A549 treated with CpdA at 1 μM for 4 hours (cell line): ENCODE measurements around the gene PTPRH. TPM values are rescaled to one million over a fixed set of nuclear protein-coding genes. Genes with fewer than 3 reads are reported as not detected.

ENCODE experiments used
- total RNA-seq: library from RNA; stranded (reverse); fragments of 200-300 nt; extraction: Qiagen RNA extraction; gene quantifications from 5 replicates; pipeline ENCODE4 v1.2.3, GENCODE V29; 2022; ENCODE audit warnings: low read depth

The PTPRH gene
- total RNA-seq = 2.9 to 6.6 TPM (median 5.6 TPM) in 5 replicates

GRCh38 chr19:55208880-55209692 lies at the start of gene PTPRH:
Gene PTPRH, minus strand, starts transcription at chr19:55209501. Its CDS starts 68 bp downstream, at chr19:55209433.

GRCh38 chr19:55228403-55229031 lies 19.2 kb upstream of the PTPRH start, which contains the start of gene TMEM86B:
Gene TMEM86B, minus strand, starts transcription at chr19:55228763. Its CDS starts 22 bp downstream, at chr19:55228741.

GRCh38 chr19:55179606-55180484 lies 29.5 kb downstream of the PTPRH start, which contains the start of gene SYT5:
Gene SYT5, minus strand, starts transcription at chr19:55180289. Its CDS starts 1,248 bp downstream, at chr19:55179041.

GRCh38 chr19:55166530-55167268 lies 42.6 kb downstream of the PTPRH start, which contains the start of gene DNAAF3:
Gene DNAAF3, minus strand, starts transcription at chr19:55166613. Its CDS starts 200 bp downstream, at chr19:55166413.

GRCh38 chr19:55157064-55157908 lies 52.0 kb downstream of the PTPRH start, which contains the start of gene TNNI3:
Gene TNNI3, minus strand, starts transcription at chr19:55157732. Its CDS starts 143 bp downstream, at chr19:55157589.

GRCh38 chr19:55149078-55150003 lies 60.0 kb downstream of the PTPRH start, which contains the start of gene TNNT1:
Gene TNNT1, minus strand, starts transcription at chr19:55149206. Its CDS starts 2,049 bp downstream, at chr19:55147157.

Other genes starting within 250 kb of the PTPRH start
- 25.2 to 28.8 TPM (median 27.0 TPM) in 5 replicates for gene NLRP2, start 243.1 kb downstream of the PTPRH start, total RNA-seq
- 0.13 to 0.45 TPM (median 0.27 TPM) in 4 of 5 replicates, not detected in the other for gene GP6, start 171.2 kb downstream of the PTPRH start, total RNA-seq
- gene RDH13, start 146.4 kb downstream of the PTPRH start, total RNA-seq = 16.4 to 22.6 TPM (median 18.4 TPM) in 5 replicates
- gene EPS8L1, start 133.6 kb downstream of the PTPRH start, total RNA-seq = 5.0 to 7.1 TPM (median 5.3 TPM) in 5 replicates
- gene PPP1R12C, start 91.9 kb downstream of the PTPRH start, total RNA-seq = 59.8 to 96.4 TPM (median 87.1 TPM) in 5 replicates
- gene TNNT1, start 60.3 kb downstream of the PTPRH start, total RNA-seq = 115 to 148 TPM (median 126 TPM) in 5 replicates
- 6.7 to 8.9 TPM (median 7.7 TPM) in 5 replicates for gene TNNI3, start 51.8 kb downstream of the PTPRH start, total RNA-seq
- 5.2 to 7.2 TPM (median 6.9 TPM) in 5 replicates for gene DNAAF3, start 42.9 kb downstream of the PTPRH start, total RNA-seq
- 3.0 to 4.6 TPM (median 3.5 TPM) in 5 replicates for gene SYT5, start 29.2 kb downstream of the PTPRH start, total RNA-seq
- 2.7 to 6.3 TPM (median 5.5 TPM) in 5 replicates for gene TMEM86B, start 19.3 kb upstream of the PTPRH start, total RNA-seq
- gene PPP6R1, start 49.5 kb upstream of the PTPRH start, total RNA-seq = 98.6 to 127 TPM (median 124 TPM) in 5 replicates
- gene HSPBP1, start 70.6 kb upstream of the PTPRH start, total RNA-seq = 118 to 146 TPM (median 136 TPM) in 5 replicates
- 4.3 to 6.1 TPM (median 5.0 TPM) in 5 replicates for gene BRSK1, start 74.5 kb upstream of the PTPRH start, total RNA-seq
- gene TMEM150B, start 115.8 kb upstream of the PTPRH start, total RNA-seq = 0.06 to 0.27 TPM (median 0.19 TPM) in 3 of 5 replicates, not detected in the others
- 8.1 to 12.2 TPM (median 10.3 TPM) in 5 replicates for gene KMT5C, start 130.4 kb upstream of the PTPRH start, total RNA-seq
- gene COX6B2, start 145.2 kb upstream of the PTPRH start, total RNA-seq = 0.83 to 1.5 TPM (median 1.1 TPM) in 5 replicates
- gene GARIN5B, start 153.8 kb upstream of the PTPRH start, total RNA-seq = 0.10 to 0.25 TPM (median 0.17 TPM) in 4 of 5 replicates, not detected in the other
- 79.7 to 115 TPM (median 99.1 TPM) in 5 replicates for gene IL11, start 161.0 kb upstream of the PTPRH start, total RNA-seq
- gene TMEM190, start 167.3 kb upstream of the PTPRH start, total RNA-seq = 1.6 to 2.7 TPM (median 1.8 TPM) in 5 replicates
- 1.9 to 9.5 TPM (median 8.1 TPM) in 5 replicates for gene TMEM238, start 174.8 kb upstream of the PTPRH start, total RNA-seq
- 2,575 to 3,038 TPM (median 2,861 TPM) in 5 replicates for gene RPL28, start 176.4 kb upstream of the PTPRH start, total RNA-seq
- 280 to 580 TPM (median 470 TPM) in 5 replicates for gene UBE2S, start 198.3 kb upstream of the PTPRH start, total RNA-seq
- not detected in 5 replicates for gene SHISA7, start 233.8 kb upstream of the PTPRH start, total RNA-seq